RWPE1 (cell line): ENCODE data around the gene TANK.
A peak's percentile ranks its signal among the peaks of the same experiment; 100 is the strongest.
"Not testable (repeated sequence)": the region's sequence is repeated elsewhere in the genome, so short reads cannot be mapped to it uniquely, and the experiment has no call there.

Source experiments
- CTCF ChIA-PET: fragments of 350-600 bp; sonication (Branson Sonifier 250); formaldehyde crosslinking; extraction: SDS; loops from one replicate; lab custom pipeline; 2021; lab: Yijun Ruan, JAX
- POLR2A ChIA-PET: fragments of 400-600 bp; formaldehyde crosslinking; extraction: SDS; loops from one replicate; lab custom pipeline; 2020; ENCODE audit warnings: antibody characterized with exemption; ENCODE audit not compliant: low non-redundant PET; lab: Yijun Ruan, JAX
- DNase-seq: peaks from one replicate; pipeline ENCODE4 v3.0.0; 2012; ENCODE audit warnings: low spot score
- H3K27ac ChIP-seq: fragments of 450-650 bp; 2 replicates; pipeline ENCODE4 v1.5.1; 2017
- TF ChIP-seq, protein P1 (sequence below): fragments of 450-650 bp; conservative IDR thresholded peaks from 2 replicates; pipeline ENCODE4 v1.5.1; 2017; ENCODE audit warnings: low read depth, mild to moderate bottlenecking

Gene TANK

GRCh38 chr2:161269111-161269510 is 108.9 kb downstream of the TANK start:
- TF ChIP-seq, protein P1, sequence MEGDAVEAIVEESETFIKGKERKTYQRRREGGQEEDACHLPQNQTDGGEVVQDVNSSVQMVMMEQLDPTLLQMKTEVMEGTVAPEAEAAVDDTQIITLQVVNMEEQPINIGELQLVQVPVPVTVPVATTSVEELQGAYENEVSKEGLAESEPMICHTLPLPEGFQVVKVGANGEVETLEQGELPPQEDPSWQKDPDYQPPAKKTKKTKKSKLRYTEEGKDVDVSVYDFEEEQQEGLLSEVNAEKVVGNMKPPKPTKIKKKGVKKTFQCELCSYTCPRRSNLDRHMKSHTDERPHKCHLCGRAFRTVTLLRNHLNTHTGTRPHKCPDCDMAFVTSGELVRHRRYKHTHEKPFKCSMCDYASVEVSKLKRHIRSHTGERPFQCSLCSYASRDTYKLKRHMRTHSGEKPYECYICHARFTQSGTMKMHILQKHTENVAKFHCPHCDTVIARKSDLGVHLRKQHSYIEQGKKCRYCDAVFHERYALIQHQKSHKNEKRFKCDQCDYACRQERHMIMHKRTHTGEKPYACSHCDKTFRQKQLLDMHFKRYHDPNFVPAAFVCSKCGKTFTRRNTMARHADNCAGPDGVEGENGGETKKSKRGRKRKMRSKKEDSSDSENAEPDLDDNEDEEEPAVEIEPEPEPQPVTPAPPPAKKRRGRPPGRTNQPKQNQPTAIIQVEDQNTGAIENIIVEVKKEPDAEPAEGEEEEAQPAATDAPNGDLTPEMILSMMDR: no peak
- POLR2A ChIA-PET: no interaction called here
- DNase-seq: no peak
- no peak overlapping the region for H3K27ac ChIP-seq
- CTCF ChIA-PET: no interaction called here

- TF ChIP-seq, protein P1: peak; percentile 66
- CTCF ChIA-PET: interaction anchor here (1.0 kb wide), 1 partner anchor 36 kb away, joined by 4 read pairs; no protein-coding TSS in a partner anchor
- no peak overlapping the region for H3K27ac ChIP-seq
- POLR2A ChIA-PET: no interaction called here
- peak; percentile 42 for DNase-seq
Measured at GRCh38 chr2:161273038-161273760, 113.0 kb downstream of the TANK start.

DNA sequence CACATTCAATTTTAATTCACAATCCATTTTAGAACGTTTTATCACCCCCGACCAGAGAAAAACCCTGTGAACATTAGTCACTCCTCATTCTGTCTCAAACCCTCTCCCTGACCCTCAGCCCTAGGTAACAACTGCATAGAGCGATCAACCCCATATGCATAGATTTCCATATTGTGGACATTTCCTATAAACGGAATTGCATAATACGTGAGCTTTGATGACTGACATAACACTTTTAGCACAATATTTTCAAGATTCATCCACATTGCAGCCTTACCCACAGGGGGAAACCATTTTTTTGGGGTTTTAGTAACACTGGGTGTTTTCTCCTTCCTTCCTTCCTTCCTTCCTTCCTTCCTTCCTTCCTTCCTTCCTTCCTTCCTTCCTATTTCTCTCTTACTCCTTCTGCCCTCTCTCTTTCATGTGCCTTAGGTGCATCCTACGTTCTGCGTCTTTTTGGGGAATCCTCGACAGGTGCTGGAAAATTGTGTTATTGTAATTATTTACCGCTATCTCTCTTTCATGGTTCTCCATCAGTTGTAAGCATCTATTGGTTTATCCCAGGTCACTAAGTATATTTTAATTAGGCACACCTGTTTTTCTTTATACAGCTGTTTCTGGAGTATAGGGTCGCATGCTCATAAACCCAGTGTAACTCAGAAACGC is 118.5 kb downstream of the TANK start:
- DNase-seq: peak; percentile 21
- CTCF ChIA-PET, H3K27ac ChIP-seq, POLR2A ChIA-PET: not testable (repeated sequence)

GRCh38 chr2:161279230-161279815 is 119.1 kb downstream of the TANK start:
- POLR2A ChIA-PET, DNase-seq, H3K27ac ChIP-seq, CTCF ChIA-PET: not testable (repeated sequence)

DNA sequence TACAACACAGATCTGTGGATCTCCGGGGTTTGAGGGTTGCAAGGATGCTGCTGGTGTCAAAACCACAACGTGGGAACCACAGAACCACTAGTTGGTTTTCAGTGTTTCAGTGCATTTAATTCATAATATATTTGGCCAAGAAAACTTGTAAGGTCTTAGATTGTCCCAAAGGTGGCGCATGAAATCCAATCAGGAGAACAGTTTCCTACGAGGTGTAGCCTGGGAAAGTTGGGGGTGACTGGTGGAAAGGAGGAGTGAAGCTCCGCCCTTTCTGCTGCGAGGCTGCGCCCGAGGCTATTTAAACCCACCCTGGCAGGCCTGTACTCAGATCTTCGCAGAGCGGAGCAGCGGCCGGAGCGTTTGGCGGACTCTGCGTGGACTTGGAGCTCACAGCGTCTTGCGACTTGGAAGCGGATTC is 120.7 kb downstream of the TANK start:
- CTCF ChIA-PET: interaction anchor here (0.6 kb wide), 1 partner anchor 638 kb away, joined by 3 read pairs; no protein-coding TSS in a partner anchor
- H3K27ac ChIP-seq, DNase-seq, POLR2A ChIA-PET: not testable (repeated sequence)

DNA sequence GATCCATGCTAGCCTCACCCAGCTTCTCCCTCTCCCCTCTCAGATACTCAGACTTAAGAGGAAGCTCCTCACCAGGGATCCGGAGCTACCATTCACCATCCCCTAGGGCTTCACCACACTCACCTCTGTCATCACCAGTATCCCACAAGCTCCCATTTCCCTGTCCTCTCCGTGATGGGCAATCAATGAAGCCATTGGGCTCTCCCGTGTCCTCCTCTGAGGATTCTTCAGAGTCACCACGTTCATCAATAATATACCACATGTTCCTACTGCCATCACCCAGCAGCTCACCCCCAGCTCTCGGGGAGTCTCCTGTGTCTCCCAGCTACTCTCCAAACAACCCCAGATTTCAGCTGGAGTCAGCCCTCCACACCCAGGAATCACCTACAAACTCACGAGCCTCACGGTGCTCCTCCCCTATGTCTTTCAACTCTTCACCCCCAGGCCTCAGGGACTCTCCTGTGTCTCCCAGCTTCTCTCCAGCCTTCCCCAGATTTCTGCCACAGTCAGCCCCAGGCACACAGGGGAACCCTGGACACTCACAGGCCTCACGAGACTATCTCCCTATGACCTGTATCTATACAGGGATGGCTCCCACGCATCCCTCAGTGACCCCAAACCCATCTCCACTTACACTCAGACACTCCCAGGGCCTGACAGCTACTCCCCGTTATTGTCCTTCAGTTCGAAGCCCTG is 121.5 kb downstream of the TANK start:
- CTCF ChIA-PET: interaction anchor here (0.6 kb wide), 2 partner anchors 638 to 889 kb away, joined by 3 to 5 read pairs; no protein-coding TSS in a partner anchor

GRCh38 chr2:161282311-161282644 is 122.0 kb downstream of the TANK start:
- H3K27ac ChIP-seq, DNase-seq, POLR2A ChIA-PET: not testable (repeated sequence)
- CTCF ChIA-PET: interaction anchor here (0.6 kb wide), 1 partner anchor 890 kb away, joined by 5 read pairs; no protein-coding TSS in a partner anchor

More for the DNA sequence above, 121.5 kb downstream of the TANK start:
- DNase-seq, H3K27ac ChIP-seq, POLR2A ChIA-PET: not testable (repeated sequence)

DNA sequence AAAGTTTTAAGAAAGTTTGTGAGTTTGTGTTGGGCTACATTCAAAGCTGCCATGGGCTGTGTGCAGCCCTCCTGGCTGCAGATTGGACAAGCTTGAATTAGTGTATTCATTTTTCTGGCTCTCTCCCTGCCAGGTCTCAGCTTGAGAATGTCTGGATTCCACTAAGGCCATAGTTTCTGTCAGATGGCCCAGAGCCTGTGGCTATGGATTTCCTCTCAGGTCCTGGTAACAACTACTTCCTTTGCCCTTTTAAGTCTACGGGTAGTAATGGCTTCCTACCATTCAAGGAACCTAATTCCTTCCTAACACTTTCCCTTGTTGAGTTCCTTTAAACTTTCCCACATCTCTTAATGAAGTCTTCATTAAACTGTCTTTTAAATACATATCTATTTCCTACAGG is 123.7 kb downstream of the TANK start:
- no peak for DNase-seq
- TF ChIP-seq, protein P1: no peak
- ChIA-PET CTCF (no interaction called here), POLR2A (no interaction called here)
- H3K27ac ChIP-seq: no peak overlapping the region
